OCI-LY1 (cell line): ENCODE results near the gene UST.
"Not testable (repeated sequence)": the region's sequence is repeated elsewhere in the genome, so short reads cannot be mapped to it uniquely, and the experiment has no call there.

ENCODE experiments used
- H2AFZ ChIP-seq: fragments of 200-600 bp; sonication (generic), shearing (Covaris generic); 2 replicates; pipeline ENCODE4 v1.6.0; 2014; ENCODE audit warnings: antibody characterized with exemption, mild to moderate bottlenecking, low read length
- H3F3A ChIP-seq: fragments of 200-600 bp; sonication (generic), shearing (Covaris generic); 2 replicates; pipeline ENCODE4 v1.6.0; 2014; ENCODE audit warnings: mild to moderate bottlenecking, antibody characterized with exemption, low read length, moderate library complexity; ENCODE audit not compliant: insufficient read depth
- H3K27ac ChIP-seq: fragments of 200-600 bp; sonication (generic); 2 replicates; pipeline ENCODE4 v1.5.1; 2014; ENCODE audit warnings: low read length, mixed run types, mild to moderate bottlenecking, low read depth; ENCODE audit not compliant: poor library complexity, severe bottlenecking
- H3K27me3 ChIP-seq: fragments of 200-600 bp; sonication (generic); 2 replicates; pipeline ENCODE4 v1.6.0; 2014; ENCODE audit warnings: antibody characterized with exemption, mild to moderate bottlenecking, low read length, moderate library complexity; ENCODE audit not compliant: insufficient read depth
- H3K36me3 ChIP-seq: fragments of 200-600 bp; sonication (generic); 2 replicates; pipeline ENCODE4 v1.6.1; 2014; ENCODE audit warnings: mild to moderate bottlenecking, antibody characterized with exemption, low read length, moderate library complexity, mixed read lengths; ENCODE audit not compliant: insufficient read depth
- H3K4me1 ChIP-seq: fragments of 200-600 bp; sonication (generic); 2 replicates; pipeline ENCODE4 v1.5.1; 2014; ENCODE audit warnings: mild to moderate bottlenecking, low read length, moderate library complexity; ENCODE audit not compliant: insufficient read depth, severe bottlenecking
- H3K4me2 ChIP-seq: fragments of 200-600 bp; sonication (generic), shearing (Covaris generic); 2 replicates; pipeline ENCODE4 v1.6.1; 2014; ENCODE audit warnings: low read length
- H3K4me3 ChIP-seq: fragments of 200-600 bp; sonication (generic); 2 replicates; pipeline ENCODE4 v1.5.1; 2014; ENCODE audit warnings: low read length, low read depth, mild to moderate bottlenecking, mixed read lengths; ENCODE audit not compliant: poor library complexity, severe bottlenecking
- H3K79me2 ChIP-seq: fragments of 200-600 bp; shearing (Covaris generic); 2 replicates; pipeline ENCODE4 v1.6.1; 2016; ENCODE audit warnings: mixed run types, low read length, mixed read lengths; ENCODE audit not compliant: insufficient read depth
- H3K9ac ChIP-seq: fragments of 200-600 bp; sonication (generic), shearing (Covaris generic); 2 replicates; pipeline ENCODE4 v1.6.1; 2014; ENCODE audit warnings: mild to moderate bottlenecking, low read length, mixed read lengths
- H3K9me2 ChIP-seq: fragments of 200-600 bp; sonication (generic), shearing (Covaris generic); 2 replicates; pipeline ENCODE4 v1.6.1; 2014; ENCODE audit warnings: low read depth, mild to moderate bottlenecking, low read length, mixed read lengths
- H3K9me3 ChIP-seq: fragments of 200-600 bp; shearing (Covaris generic); 2 replicates; pipeline ENCODE4 v1.6.1; 2014; ENCODE audit warnings: low read length, mixed read lengths
- H4K20me1 ChIP-seq: fragments of 200-600 bp; sonication (generic), shearing (Covaris generic); 2 replicates; pipeline ENCODE4 v1.6.0; 2016; ENCODE audit warnings: mild to moderate bottlenecking, low read length; ENCODE audit not compliant: insufficient read depth
- CTCF ChIP-seq: fragments of 200-600 bp; sonication (generic), shearing (Covaris generic); IDR thresholded peaks from 2 replicates; pipeline ENCODE4 v1.5.1; 2017; ENCODE audit warnings: mild to moderate bottlenecking, antibody characterized with exemption, low read length, moderate library complexity, mixed read lengths
- EZH2 ChIP-seq: fragments of 200-600 bp; sonication (generic), shearing (Covaris generic); IDR thresholded peaks from 2 replicates; pipeline ENCODE4 v1.8.0; 2017; ENCODE audit warnings: borderline replicate concordance, mixed run types, mild to moderate bottlenecking, antibody characterized with exemption, low read length, moderate library complexity, mixed read lengths

Gene UST

GRCh38 chr6:148750838-148751792 is 4.3 kb downstream of the UST start:
- H2AFZ ChIP-seq, result no peak overlapping the region
- no peaks in the 10 kb centered on the region for H3K36me3 ChIP-seq
- H4K20me1 ChIP-seq, result no peaks in the 10 kb centered on the region
- H3K9ac ChIP-seq, result no peak overlapping the region
- H3K9me2 ChIP-seq, result no peaks in the 10 kb centered on the region
- TF ChIP-seq EZH2 (no peak), CTCF (no peak)
- no peaks in the 10 kb centered on the region for H3K79me2 ChIP-seq
- H3K4me3 ChIP-seq, result no peak overlapping the region
- H3K4me2 ChIP-seq, result no peak overlapping the region
- no peaks in the 10 kb centered on the region for H3K9me3 ChIP-seq
- no peaks in the 10 kb centered on the region for H3K27me3 ChIP-seq
- peaks cover 5% of the 10 kb centered on the region for H3K4me1 ChIP-seq
- H3K27ac ChIP-seq, result no peak overlapping the region
- no peaks in the 10 kb centered on the region for H3F3A ChIP-seq

DNA sequence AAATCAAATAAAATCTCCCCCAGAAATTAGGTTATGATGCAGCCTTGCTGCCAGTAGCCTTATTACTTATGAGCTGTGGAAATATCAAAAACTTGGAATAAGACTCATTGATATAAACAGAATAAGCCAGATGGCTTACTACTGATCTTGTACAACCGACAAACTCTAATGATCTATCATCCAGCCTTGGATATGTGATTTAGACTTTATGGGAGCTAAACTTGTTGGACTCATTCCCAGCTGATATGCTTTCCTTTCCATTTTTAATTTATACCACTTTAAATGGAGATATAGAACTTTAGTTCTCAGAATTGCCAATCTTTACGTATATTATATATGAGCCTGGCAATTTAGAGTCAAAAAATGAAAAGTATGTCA is 5.0 kb downstream of the UST start:
- H3K27ac ChIP-seq, result no peak overlapping the region
- TF ChIP-seq CTCF (no peak), EZH2 (no peak)
- no peak overlapping the region for H2AFZ ChIP-seq
- H3K4me2 ChIP-seq, result no peak overlapping the region
- H3K36me3 ChIP-seq, result no peaks in the 10 kb centered on the region
- no peaks in the 10 kb centered on the region for H3K9me3 ChIP-seq
- H3K79me2 ChIP-seq, result no peaks in the 10 kb centered on the region
- H3K4me1 ChIP-seq, result no peaks in the 10 kb centered on the region
- no peaks in the 10 kb centered on the region for H3F3A ChIP-seq
- no peaks in the 10 kb centered on the region for H3K27me3 ChIP-seq
- no peak overlapping the region for H3K9ac ChIP-seq
- no peaks in the 10 kb centered on the region for H4K20me1 ChIP-seq
- no peaks in the 10 kb centered on the region for H3K9me2 ChIP-seq
- H3K4me3 ChIP-seq, result no peak overlapping the region

GRCh38 chr6:148755379-148755778 is 8.5 kb downstream of the UST start:
- not testable (repeated sequence) for H3F3A ChIP-seq, H3K4me3 ChIP-seq, H3K9me2 ChIP-seq, H3K9me3 ChIP-seq, H3K27me3 ChIP-seq, H2AFZ ChIP-seq, H3K27ac ChIP-seq, H4K20me1 ChIP-seq, H3K9ac ChIP-seq, H3K4me1 ChIP-seq, H3K79me2 ChIP-seq, H3K4me2 ChIP-seq, H3K36me3 ChIP-seq
